Measurements from ENCODE around the gene TTLL13.

Gene TTLL13

GRCh38 chr15:90217671-90218394 is 31.5 kb upstream of the TTLL13 start:
- DNase-seq, result no peak

DNA sequence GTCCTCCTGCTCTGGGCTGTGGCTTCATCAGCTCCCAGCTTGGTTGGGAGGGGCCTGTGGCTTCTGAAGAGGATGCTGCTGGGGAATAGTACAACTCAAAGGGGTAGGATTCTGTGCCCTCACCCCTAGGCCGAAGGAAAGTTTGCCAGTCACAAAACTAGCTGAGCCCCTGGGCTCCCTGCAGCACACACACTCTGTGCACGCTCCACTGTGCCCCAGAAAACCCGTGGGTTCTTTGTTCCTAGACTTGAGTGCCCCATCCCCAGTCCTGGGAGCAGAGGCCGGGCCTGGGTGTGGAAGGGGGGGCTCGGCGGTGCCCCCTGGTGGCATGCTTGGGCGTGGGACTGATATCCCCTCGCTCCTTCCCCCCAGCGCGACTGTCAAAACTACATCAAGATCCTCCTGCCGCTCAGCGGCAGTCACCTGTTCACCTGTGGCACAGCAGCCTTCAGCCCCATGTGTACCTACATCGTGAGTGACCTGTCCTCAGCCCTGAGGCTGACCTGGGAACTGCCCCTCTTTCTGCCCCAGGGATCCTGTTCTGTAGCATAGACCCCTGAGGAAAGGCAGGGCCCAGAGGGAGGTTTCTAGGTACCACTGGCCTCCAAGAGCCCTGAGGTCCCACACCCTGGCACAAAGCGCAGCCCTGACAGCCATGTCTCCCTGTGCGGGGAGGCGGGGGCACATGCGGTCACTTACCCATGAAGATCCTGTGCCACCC is 29.8 kb upstream of the TTLL13 start:
- no peak for DNase-seq

DNA sequence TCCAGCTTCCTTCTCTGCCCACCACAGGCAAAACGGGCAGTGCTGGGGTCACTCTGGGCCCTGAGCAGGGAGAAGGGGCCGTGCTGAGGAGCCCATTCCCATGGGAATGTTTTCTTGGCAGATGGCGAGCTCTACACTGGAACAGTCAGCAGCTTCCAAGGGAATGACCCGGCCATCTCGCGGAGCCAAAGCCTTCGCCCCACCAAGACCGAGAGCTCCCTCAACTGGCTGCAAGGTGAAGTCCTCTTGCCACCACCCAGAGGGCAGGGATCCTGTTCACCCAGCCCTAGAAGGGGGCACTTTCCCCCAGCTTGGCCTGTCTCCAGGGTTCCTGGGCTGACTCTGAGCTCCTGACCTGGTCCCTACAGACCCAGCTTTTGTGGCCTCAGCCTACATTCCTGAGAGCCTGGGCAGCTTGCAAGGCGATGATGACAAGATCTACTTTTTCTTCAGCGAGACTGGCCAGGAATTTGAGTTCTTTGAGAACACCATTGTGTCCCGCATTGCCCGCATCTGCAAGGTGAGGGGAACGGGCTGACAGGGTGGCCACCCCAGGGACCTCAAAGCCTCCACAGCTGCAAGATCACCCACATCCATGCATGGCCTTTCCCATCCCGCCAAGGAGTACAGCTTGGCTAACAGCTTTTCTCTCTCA is 28.0 kb upstream of the TTLL13 start:
- peak; percentile 17 to 33 for DNase-seq

GRCh38 chr15:90222547-90222946 is 26.8 kb upstream of the TTLL13 start:
- no peak for DNase-seq

DNA sequence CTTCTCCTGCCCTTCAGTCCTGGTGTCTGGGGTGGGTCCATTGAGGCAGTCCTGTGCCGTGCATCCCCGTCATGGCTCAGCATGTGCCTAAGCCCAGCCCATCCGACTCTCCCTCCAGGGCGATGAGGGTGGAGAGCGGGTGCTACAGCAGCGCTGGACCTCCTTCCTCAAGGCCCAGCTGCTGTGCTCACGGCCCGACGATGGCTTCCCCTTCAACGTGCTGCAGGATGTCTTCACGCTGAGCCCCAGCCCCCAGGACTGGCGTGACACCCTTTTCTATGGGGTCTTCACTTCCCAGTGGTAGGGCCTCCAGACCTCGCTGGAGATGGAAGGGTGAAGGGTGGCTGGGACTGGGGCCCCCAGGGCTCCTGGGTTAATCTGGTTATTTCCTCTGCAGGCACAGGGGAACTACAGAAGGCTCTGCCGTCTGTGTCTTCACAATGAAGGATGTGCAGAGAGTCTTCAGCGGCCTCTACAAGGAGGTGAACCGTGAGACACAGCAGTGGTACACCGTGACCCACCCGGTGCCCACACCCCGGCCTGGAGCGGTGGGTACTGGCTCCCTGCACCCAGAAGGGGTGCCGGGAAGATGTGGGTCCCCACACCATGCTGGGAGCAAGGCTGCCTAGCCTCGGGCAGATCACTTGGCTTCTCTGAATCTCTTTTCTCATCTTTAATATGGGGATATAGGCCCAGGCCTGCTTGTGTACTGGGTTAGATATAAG is 25.8 kb upstream of the TTLL13 start:
- no peak for DNase-seq

GRCh38 chr15:90225047-90225446 is 24.3 kb upstream of the TTLL13 start:
- DNase-seq, result no peak

DNA sequence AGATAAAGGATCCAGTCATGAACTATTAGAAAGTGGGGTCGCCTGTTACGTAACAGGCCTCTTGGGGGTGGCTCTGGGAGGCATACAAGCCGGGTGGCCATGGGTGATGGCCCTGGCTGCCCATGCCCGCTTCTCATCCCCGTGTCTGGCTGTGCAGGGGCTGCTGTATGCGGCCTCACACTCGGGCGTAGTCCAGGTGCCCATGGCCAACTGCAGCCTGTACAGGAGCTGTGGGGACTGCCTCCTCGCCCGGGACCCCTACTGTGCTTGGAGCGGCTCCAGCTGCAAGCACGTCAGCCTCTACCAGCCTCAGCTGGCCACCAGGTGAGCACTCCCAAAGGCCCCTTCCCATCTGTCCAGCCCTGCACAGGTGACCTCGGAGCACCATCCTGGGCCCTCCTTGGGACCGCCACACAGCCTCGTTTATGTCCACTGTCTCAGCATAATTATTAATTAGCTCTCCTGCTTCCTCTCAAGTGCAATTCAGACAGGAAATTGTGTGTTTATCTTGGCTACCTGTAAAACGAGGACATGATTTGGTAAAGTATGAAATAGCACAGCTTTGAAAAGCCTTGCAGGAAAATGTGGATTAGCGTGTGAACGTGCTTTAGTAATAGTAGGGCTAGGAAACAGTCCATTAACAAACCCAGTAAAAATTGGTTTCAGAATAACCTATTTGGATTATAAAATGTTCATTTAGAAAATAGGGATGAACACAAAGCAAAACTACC is 23.7 kb upstream of the TTLL13 start:
- no peak for DNase-seq

GRCh38 chr15:90227336-90227735 is 22.0 kb upstream of the TTLL13 start:
- DNase-seq, result no peak

DNA sequence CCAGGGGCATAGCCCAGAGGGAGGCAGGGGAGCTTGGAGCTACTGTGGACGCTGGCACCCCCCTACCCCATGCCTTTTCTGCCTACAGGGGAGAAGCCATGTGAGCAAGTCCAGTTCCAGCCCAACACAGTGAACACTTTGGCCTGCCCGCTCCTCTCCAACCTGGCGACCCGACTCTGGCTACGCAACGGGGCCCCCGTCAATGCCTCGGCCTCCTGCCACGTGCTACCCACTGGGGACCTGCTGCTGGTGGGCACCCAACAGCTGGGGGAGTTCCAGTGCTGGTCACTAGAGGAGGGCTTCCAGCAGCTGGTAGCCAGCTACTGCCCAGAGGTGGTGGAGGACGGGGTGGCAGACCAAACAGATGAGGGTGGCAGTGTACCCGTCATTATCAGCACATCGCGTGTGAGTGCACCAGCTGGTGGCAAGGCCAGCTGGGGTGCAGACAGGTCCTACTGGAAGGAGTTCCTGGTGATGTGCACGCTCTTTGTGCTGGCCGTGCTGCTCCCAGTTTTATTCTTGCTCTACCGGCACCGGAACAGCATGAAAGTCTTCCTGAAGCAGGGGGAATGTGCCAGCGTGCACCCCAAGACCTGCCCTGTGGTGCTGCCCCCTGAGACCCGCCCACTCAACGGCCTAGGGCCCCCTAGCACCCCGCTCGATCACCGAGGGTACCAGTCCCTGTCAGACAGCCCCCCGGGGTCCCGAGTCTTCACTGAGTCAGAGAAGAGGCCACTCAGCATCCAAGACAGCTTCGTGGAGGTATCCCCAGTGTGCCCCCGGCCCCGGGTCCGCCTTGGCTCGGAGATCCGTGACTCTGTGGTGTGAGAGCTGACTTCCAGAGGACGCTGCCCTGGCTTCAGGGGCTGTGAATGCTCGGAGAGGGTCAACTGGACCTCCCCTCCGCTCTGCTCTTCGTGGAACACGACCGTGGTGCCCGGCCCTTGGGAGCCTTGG is 21.3 kb upstream of the TTLL13 start:
- no peak for DNase-seq

DNA sequence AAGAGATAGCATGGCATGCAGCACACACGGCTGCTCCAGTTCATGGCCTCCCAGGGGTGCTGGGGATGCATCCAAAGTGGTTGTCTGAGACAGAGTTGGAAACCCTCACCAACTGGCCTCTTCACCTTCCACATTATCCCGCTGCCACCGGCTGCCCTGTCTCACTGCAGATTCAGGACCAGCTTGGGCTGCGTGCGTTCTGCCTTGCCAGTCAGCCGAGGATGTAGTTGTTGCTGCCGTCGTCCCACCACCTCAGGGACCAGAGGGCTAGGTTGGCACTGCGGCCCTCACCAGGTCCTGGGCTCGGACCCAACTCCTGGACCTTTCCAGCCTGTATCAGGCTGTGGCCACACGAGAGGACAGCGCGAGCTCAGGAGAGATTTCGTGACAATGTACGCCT is 20.4 kb upstream of the TTLL13 start:
- no peak for DNase-seq

DNA sequence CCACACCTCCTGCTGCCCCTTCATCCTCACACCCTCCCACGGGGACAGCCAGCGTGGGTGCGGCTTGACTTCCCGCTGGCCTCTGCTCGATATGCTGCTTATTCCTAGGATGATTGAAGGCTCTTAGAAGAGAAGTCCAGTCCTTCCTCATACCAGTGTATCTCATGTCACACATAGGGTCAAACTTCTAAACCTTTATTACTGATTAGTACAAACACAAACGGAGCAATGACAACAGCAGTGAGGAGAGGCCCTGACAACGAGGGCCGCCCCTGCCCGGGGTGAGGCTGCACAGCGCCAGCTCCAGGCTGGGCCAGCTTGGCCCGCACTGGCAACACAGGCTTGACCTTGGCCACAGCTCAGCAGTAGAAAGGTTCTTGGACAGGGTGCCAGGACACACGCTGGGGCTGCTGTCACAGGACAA is 19.3 kb upstream of the TTLL13 start:
- no peak for DNase-seq

GRCh38 chr15:90230610-90231009 is 18.7 kb upstream of the TTLL13 start:
- DNase-seq, result no peak

- DNase-seq, result peak; percentile 79 to 81
Observed at GRCh38 chr15:90231028-90232017, 18.0 kb upstream of the TTLL13 start.

DNA sequence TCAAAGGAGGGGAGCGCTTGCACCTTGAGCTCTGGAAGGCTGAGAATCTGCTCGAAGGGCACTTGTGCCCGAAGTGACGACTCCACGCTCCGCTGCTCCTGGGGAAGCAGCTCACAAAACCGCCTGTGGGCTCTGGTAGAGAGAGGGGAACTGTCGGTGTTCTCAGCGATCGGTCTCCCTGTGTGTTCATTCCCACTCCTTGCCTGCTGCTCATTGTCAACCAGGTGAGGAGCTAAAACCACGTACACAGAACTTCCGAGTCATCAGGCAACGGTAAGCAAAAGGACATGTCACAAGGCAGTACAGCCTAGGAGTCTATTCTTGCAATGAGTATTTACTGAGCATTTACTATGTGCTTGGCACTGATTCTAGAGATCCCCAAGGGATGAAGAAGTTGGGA is 17.2 kb upstream of the TTLL13 start:
- peak in 1 of 2 experiments; percentile 10 for DNase-seq

DNA sequence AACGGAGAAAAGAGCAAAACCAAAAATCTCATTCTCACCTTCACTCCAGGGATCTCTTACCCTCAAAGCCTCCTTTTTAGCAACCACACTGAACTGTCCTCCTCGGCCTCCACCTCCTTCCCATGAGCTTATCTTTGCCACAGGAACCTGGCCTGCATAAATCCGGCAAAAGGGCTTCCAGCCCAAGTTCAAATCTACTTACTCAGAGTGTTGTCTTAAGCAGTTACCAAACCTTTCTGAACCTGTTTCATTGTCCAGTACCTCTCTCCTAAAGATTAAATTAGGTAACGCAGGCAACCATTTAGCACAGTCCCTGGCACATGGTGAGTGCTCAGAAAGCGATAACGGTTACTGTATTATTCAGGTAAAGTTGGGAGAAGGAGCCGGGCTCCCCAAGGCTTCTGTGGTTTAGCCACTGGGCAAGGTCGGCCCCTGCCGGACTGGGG is 16.4 kb upstream of the TTLL13 start:
- peak in 1 of 2 experiments; percentile 48 for DNase-seq

GRCh38 chr15:90233387-90234095 is 15.8 kb upstream of the TTLL13 start, which contains the start of gene CIB1:
Gene CIB1 (minus strand): TSS chr15:90233941. CDS start chr15:90233885, 56 bp downstream.
- peak; percentile 86 to 93 for DNase-seq

DNA sequence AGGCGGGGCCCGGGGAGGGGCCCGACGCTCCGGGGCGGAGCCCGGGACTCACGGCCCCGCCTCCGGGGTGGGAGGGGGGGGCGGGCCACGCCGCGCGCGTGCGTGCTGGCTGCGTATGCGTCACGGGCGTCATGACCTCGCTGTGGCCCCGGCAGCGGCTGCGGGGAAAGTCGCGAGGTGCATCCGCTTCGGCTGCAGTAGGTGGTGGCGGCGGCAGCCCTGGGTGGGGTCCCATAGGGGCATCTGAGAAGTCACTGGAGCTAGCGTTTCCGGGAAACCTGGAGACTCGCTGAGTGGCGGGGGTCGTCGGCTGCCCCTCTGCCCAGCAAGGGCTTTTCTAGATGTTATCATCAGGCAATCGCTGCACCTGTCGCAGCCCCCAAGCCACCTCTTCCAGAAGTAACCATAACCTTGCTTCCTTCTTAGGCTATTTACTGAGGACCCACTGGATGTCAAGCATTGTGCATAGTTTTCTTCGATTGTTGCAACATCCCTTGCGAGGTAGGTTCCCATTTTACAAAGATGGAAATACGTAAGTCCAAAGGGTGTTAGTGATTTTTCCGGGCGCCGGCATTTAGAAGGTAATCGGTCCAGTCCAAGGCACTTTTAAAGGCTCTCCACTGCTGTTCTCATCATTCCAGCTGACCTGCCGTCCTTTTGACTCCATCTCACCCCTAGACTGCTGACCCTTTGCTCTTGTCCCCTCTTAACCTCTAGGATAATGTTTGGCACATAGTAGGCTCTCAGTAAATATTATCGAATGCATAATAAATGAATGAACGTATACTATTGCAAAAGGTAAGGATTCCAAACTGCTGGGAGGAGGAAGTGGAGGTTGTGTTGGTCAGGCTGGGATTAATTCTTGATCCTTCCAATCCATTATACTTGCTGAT is 15.0 kb upstream of the TTLL13 start, which contains the start of gene GDPGP1:
Gene GDPGP1 (plus strand): TSS at position 114 of the 893 bp plus-strand sequence. CDS start 6,700 bp downstream, outside the sequence.
- DNase-seq, result peak in 1 of 2 experiments; percentile 42

- no peak for DNase-seq
Observed at GRCh38 chr15:90239371-90239770, 10.0 kb upstream of the TTLL13 start.

Data from AML-193 (cell line).